ENCODE data around the gene RALA. TPM values are rescaled to one million over a fixed set of nuclear protein-coding genes. Genes with fewer than 3 reads are reported as not detected.
A peak's percentile ranks its signal among the peaks of the same experiment; 100 is the strongest.

RALA gene
- total RNA-seq, 2 experiments from 2014 or later = 24.5 to 27.5 TPM

- ATAC-seq (ENCODE audit: poor library complexity) = peak; percentile 90
- Mint-ChIP-seq H3K4me3 (no peak overlapping the region), H3K9me3 (no peaks in the 10 kb centered on the region), H3K4me1 (ENCODE audit: low read depth) (peaks cover 9% of the 10 kb centered on the region), H3K27me3 (no peaks in the 10 kb centered on the region), H3K36me3 (ENCODE audit: low read depth) (no peaks in the 10 kb centered on the region), H3K27ac (no peak overlapping the region)
- no peak overlapping the region for H3K4me3 ChIP-seq (ENCODE audit: low read length)
- no peaks in the 10 kb centered on the region for H3K9me3 ChIP-seq (ENCODE audit: control insufficient read depth in 1 of 2, insufficient read depth in 1 of 2, low read length in 2 of 2)
- TF ChIP-seq CTCF (IDR thresholded peaks at IDR 0.05) = no peak
- intact Hi-C loops (cut with DNase I, micrococcal nuclease) = loop anchor here in 1 of 2 experiments (1.0 kb wide), 1 partner anchor 162 kb away; no protein-coding TSS in a partner anchor
- peak; percentile 23 to 71 (median 40) for DNase-seq
- no peaks in the 10 kb centered on the region for H3K4me1 ChIP-seq (ENCODE audit: insufficient read depth, low read length)
- ChIA-PET CTCF (interaction anchor here (0.6 to 13.3 kb wide), 7 partner anchors 8 to 170 kb away, joined by 3 to 163 read pairs (median 3); no protein-coding TSS in a partner anchor), POLR2A (no interaction called here)
- no peaks in the 10 kb centered on the region for H3K36me3 ChIP-seq (ENCODE audit: insufficient read depth, low read length)
- no peaks in the 10 kb centered on the region for H3K27me3 ChIP-seq (ENCODE audit: control insufficient read depth in 1 of 2, insufficient read depth in 2 of 2, low read length in 2 of 2)
- no peak overlapping the region for H3K27ac ChIP-seq (ENCODE audit: low read depth in 1 of 2, low read length in 2 of 2)
These were observed 118.7 kb downstream of the RALA start for GRCh38 chr7:39741942-39742623.

GRCh38 chr7:39744620-39745019 is 121.2 kb downstream of the RALA start:
- Histone ChIP-seq H3K4me1 (ENCODE audit: insufficient read depth, low read length) (no peaks in the 10 kb centered on the region), H3K27me3 (ENCODE audit: control insufficient read depth in 1 of 2, insufficient read depth in 2 of 2, low read length in 2 of 2) (no peaks in the 10 kb centered on the region), H3K36me3 (ENCODE audit: insufficient read depth, low read length) (no peaks in the 10 kb centered on the region), H3K27ac (ENCODE audit: low read depth in 1 of 2, low read length in 2 of 2) (no peak overlapping the region), H3K4me3 (ENCODE audit: low read length) (no peak overlapping the region), H3K9me3 (ENCODE audit: control insufficient read depth in 1 of 2, insufficient read depth in 1 of 2, low read length in 2 of 2) (no peaks in the 10 kb centered on the region)
- intact Hi-C loops (cut with DNase I, micrococcal nuclease) = loop anchor here in 1 of 2 experiments (5.0 kb wide), 1 partner anchor 947 kb away; no protein-coding TSS in a partner anchor
- DNase-seq (no peak), ATAC-seq (ENCODE audit: poor library complexity) (no peak)
- H3K9me3 Mint-ChIP-seq = no peaks in the 10 kb centered on the region
- H3K36me3 Mint-ChIP-seq (ENCODE audit: low read depth) = no peaks in the 10 kb centered on the region
- POLR2A ChIA-PET = interaction anchor here (1.5 kb wide), 1 partner anchor 164 kb away, joined by 8 read pairs; no protein-coding TSS in a partner anchor
- no peak for TF ChIP-seq CTCF (IDR thresholded peaks at IDR 0.05)
- no peak overlapping the region for H3K27ac Mint-ChIP-seq
- no peaks in the 10 kb centered on the region for H3K27me3 Mint-ChIP-seq
- CTCF ChIA-PET = interaction anchor here (13.3 kb wide), 1 partner anchor 165 kb away, joined by 163 read pairs; no protein-coding TSS in a partner anchor
- peaks cover 9% of the 10 kb centered on the region for H3K4me1 Mint-ChIP-seq (ENCODE audit: low read depth)
- no peak overlapping the region for H3K4me3 Mint-ChIP-seq

DNA sequence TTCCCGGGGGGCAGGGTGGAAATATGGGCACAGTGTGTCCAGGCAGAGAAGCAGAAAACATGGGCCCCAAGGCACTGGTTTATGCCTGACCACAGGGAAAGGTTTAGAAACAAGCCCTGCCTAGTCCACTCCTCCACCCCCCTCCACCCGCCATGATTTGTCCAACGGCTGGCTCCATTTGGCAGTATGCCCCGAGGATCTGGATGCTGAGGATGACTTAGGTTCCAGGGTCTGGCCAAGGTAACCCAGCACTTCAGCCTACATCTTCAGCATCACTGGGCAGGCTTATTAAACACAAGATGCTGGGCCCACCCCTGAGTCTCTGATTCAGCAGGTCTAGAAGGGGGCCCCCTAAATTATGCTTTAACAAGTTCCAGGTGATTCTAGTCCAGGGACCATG is 121.9 kb downstream of the RALA start:
- DNase-seq = no peak
- no peak overlapping the region for H3K4me3 ChIP-seq (ENCODE audit: low read length)
- POLR2A ChIA-PET = interaction anchor here (1.2 to 1.5 kb wide), 4 partner anchors 11 to 165 kb away, joined by 3 to 8 read pairs (median 7); no protein-coding TSS in a partner anchor
- H3K27me3 ChIP-seq (ENCODE audit: control insufficient read depth in 1 of 2, insufficient read depth in 2 of 2, low read length in 2 of 2) = no peaks in the 10 kb centered on the region
- Mint-ChIP-seq H3K36me3 (ENCODE audit: low read depth) (no peaks in the 10 kb centered on the region), H3K4me1 (ENCODE audit: low read depth) (peaks cover 9% of the 10 kb centered on the region), H3K27me3 (no peaks in the 10 kb centered on the region), H3K4me3 (no peak overlapping the region), H3K9me3 (no peaks in the 10 kb centered on the region), H3K27ac (no peak overlapping the region)
- H3K4me1 ChIP-seq (ENCODE audit: insufficient read depth, low read length) = no peaks in the 10 kb centered on the region
- intact Hi-C loops (cut with DNase I, micrococcal nuclease) = loop anchor here in 1 of 2 experiments (5.0 kb wide), 1 partner anchor 948 kb away; no protein-coding TSS in a partner anchor
- no peaks in the 10 kb centered on the region for H3K36me3 ChIP-seq (ENCODE audit: insufficient read depth, low read length)
- no peaks in the 10 kb centered on the region for H3K9me3 ChIP-seq (ENCODE audit: control insufficient read depth in 1 of 2, insufficient read depth in 1 of 2, low read length in 2 of 2)
- no peak for ATAC-seq (ENCODE audit: poor library complexity)
- CTCF ChIA-PET = interaction anchor here (0.9 to 13.3 kb wide), 5 partner anchors 9 to 165 kb away, joined by 3 to 163 read pairs (median 4); no protein-coding TSS in a partner anchor
- TF ChIP-seq CTCF (IDR thresholded peaks at IDR 0.05) = no peak
- no peak overlapping the region for H3K27ac ChIP-seq (ENCODE audit: low read depth in 1 of 2, low read length in 2 of 2)
